DOHH2 (cell line): ENCODE data around the gene OCIAD2.

ENCODE experiments used
- H3F3A ChIP-seq: fragments of 200-600 bp; sonication (generic), shearing (Covaris generic); 2 replicates; pipeline ENCODE4 v1.6.0; 2016; ENCODE audit warnings: antibody characterized with exemption, mild to moderate bottlenecking; ENCODE audit not compliant: control insufficient read depth, insufficient read depth
- H3K27ac ChIP-seq: fragments of 200-600 bp; sonication (generic); 2 replicates; pipeline ENCODE4 v1.5.1; 2014; ENCODE audit warnings: low read depth, mild to moderate bottlenecking, low read length, moderate library complexity
- H3K27me3 ChIP-seq: fragments of 200-600 bp; sonication (generic); 2 replicates; pipeline ENCODE4 v1.6.1; 2014; ENCODE audit warnings: mild to moderate bottlenecking, low read length, mixed read lengths; ENCODE audit not compliant: control insufficient read depth
- H3K36me3 ChIP-seq: fragments of 200-600 bp; sonication (generic); 2 replicates; pipeline ENCODE4 v1.6.1; 2014; ENCODE audit warnings: mild to moderate bottlenecking, low read length, moderate library complexity, mixed read lengths; ENCODE audit not compliant: control insufficient read depth
- H3K4me1 ChIP-seq: fragments of 200-600 bp; sonication (generic); 2 replicates; pipeline ENCODE4 v1.6.1; 2014; ENCODE audit warnings: mild to moderate bottlenecking, low read length, mixed read lengths; ENCODE audit not compliant: control insufficient read depth
- H3K4me2 ChIP-seq: fragments of 200-600 bp; sonication (generic); 2 replicates; pipeline ENCODE4 v1.6.0; 2014; ENCODE audit warnings: mild to moderate bottlenecking, low read length, moderate library complexity
- H3K4me3 ChIP-seq: fragments of 200-600 bp; sonication (generic); 2 replicates; pipeline ENCODE4 v1.5.1; 2014; ENCODE audit warnings: mild to moderate bottlenecking, low read length, mixed read lengths
- H3K79me2 ChIP-seq: fragments of 200-600 bp; sonication (generic); 2 replicates; pipeline ENCODE4 v1.6.1; 2014; ENCODE audit warnings: mild to moderate bottlenecking, low read length, mixed read lengths; ENCODE audit not compliant: control insufficient read depth
- H3K9me2 ChIP-seq: fragments of 200-600 bp; sonication (generic); replicated peaks from 2 replicates; pipeline ENCODE4 v1.6.1; 2014; ENCODE audit warnings: mild to moderate bottlenecking, low read length, mixed read lengths; ENCODE audit not compliant: control insufficient read depth
- H3K9me3 ChIP-seq: fragments of 200-600 bp; sonication (generic); 2 replicates; pipeline ENCODE4 v1.6.1; 2014; ENCODE audit warnings: antibody characterized with exemption, low read length, mixed read lengths; ENCODE audit not compliant: control insufficient read depth, insufficient read depth
- H4K20me1 ChIP-seq: fragments of 200-600 bp; sonication (generic); 2 replicates; pipeline ENCODE4 v1.6.0; 2014; ENCODE audit warnings: low read depth, mild to moderate bottlenecking, antibody characterized with exemption, low read length, moderate library complexity; ENCODE audit not compliant: control insufficient read depth, insufficient read depth
- EZH2phosphoT487 ChIP-seq: fragments of 200-600 bp; sonication (generic); IDR thresholded peaks from 2 replicates; pipeline ENCODE4 v1.6.1; 2017; ENCODE audit warnings: borderline replicate concordance, mild to moderate bottlenecking, antibody characterized with exemption, low read length, moderate library complexity, mixed read lengths
- TF ChIP-seq, protein P1 (sequence below): fragments of 200-600 bp; sonication (generic); IDR thresholded peaks from one replicate; pipeline ENCODE4 v1.5.1; 2014; ENCODE audit warnings: antibody characterized with exemption, mild to moderate bottlenecking, low read depth, low read length; ENCODE audit not compliant: poor library complexity, severe bottlenecking

OCIAD2 gene

GRCh38 chr4:48938831-48939230 is 32.3 kb upstream of the OCIAD2 start:
- no peaks in the 10 kb centered on the region for H3F3A ChIP-seq
- H3K36me3 ChIP-seq, result no peaks in the 10 kb centered on the region
- no peaks in the 10 kb centered on the region for H3K4me1 ChIP-seq
- TF ChIP-seq, protein P1, sequence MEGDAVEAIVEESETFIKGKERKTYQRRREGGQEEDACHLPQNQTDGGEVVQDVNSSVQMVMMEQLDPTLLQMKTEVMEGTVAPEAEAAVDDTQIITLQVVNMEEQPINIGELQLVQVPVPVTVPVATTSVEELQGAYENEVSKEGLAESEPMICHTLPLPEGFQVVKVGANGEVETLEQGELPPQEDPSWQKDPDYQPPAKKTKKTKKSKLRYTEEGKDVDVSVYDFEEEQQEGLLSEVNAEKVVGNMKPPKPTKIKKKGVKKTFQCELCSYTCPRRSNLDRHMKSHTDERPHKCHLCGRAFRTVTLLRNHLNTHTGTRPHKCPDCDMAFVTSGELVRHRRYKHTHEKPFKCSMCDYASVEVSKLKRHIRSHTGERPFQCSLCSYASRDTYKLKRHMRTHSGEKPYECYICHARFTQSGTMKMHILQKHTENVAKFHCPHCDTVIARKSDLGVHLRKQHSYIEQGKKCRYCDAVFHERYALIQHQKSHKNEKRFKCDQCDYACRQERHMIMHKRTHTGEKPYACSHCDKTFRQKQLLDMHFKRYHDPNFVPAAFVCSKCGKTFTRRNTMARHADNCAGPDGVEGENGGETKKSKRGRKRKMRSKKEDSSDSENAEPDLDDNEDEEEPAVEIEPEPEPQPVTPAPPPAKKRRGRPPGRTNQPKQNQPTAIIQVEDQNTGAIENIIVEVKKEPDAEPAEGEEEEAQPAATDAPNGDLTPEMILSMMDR, result no peak
- no peak for TF ChIP-seq EZH2phosphoT487
- no peaks in the 10 kb centered on the region for H3K9me2 ChIP-seq
- H3K9me3 ChIP-seq, result no peaks in the 10 kb centered on the region
- H3K4me3 ChIP-seq, result no peak overlapping the region
- no peaks in the 10 kb centered on the region for H3K79me2 ChIP-seq
- no peak overlapping the region for H3K4me2 ChIP-seq
- H3K27ac ChIP-seq, result no peak overlapping the region
- no peaks in the 10 kb centered on the region for H4K20me1 ChIP-seq
- peaks cover 8% of the 10 kb centered on the region; the same call in 1 of the 2 replicates for H3K27me3 ChIP-seq

DNA sequence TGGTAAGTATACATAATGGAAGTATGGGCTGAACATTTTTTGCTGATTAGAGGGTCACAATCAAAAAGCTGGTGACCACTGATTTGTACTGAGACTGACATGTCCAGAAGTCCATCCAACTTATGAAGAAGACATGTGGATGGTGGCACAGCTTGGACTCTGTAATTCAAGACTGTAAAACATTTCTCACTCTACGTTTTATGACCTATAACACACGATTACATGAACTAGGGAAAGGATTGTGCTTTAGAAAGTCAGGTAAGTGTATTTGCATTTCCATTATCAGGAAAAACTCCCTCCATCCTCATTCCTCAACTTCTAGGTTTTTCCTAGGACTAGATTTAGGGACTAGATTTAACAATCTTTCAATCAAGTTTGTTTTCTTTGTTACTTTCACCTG is 30.5 kb upstream of the OCIAD2 start:
- TF ChIP-seq, protein P1, result no peak
- no peak for TF ChIP-seq EZH2phosphoT487
- no peaks in the 10 kb centered on the region for H3K9me2 ChIP-seq
- H3K27ac ChIP-seq, result no peak overlapping the region
- H3K36me3 ChIP-seq, result no peaks in the 10 kb centered on the region
- H3K4me3 ChIP-seq, result no peak overlapping the region
- no peaks in the 10 kb centered on the region for H3K9me3 ChIP-seq
- peaks cover 8% of the 10 kb centered on the region; the same call in 1 of the 2 replicates for H3K27me3 ChIP-seq
- H3K4me1 ChIP-seq, result no peaks in the 10 kb centered on the region
- H4K20me1 ChIP-seq, result no peaks in the 10 kb centered on the region
- H3F3A ChIP-seq, result no peaks in the 10 kb centered on the region
- H3K79me2 ChIP-seq, result no peaks in the 10 kb centered on the region
- no peak overlapping the region for H3K4me2 ChIP-seq

GRCh38 chr4:48931459-48931858 is 24.9 kb upstream of the OCIAD2 start:
- H3K9me3 ChIP-seq, result no peaks in the 10 kb centered on the region; the same call in 1 of the 2 replicates
- no peaks in the 10 kb centered on the region for H3K9me2 ChIP-seq
- TF ChIP-seq, protein P1, result no peak
- TF ChIP-seq EZH2phosphoT487, result no peak
- no peaks in the 10 kb centered on the region for H3K79me2 ChIP-seq
- no peaks in the 10 kb centered on the region for H3K4me1 ChIP-seq
- H3K27ac ChIP-seq, result no peak overlapping the region
- no peaks in the 10 kb centered on the region for H3F3A ChIP-seq
- H4K20me1 ChIP-seq, result no peaks in the 10 kb centered on the region
- H3K4me2 ChIP-seq, result no peak overlapping the region
- no peaks in the 10 kb centered on the region for H3K27me3 ChIP-seq
- H3K4me3 ChIP-seq, result no peak overlapping the region
- no peaks in the 10 kb centered on the region for H3K36me3 ChIP-seq

DNA sequence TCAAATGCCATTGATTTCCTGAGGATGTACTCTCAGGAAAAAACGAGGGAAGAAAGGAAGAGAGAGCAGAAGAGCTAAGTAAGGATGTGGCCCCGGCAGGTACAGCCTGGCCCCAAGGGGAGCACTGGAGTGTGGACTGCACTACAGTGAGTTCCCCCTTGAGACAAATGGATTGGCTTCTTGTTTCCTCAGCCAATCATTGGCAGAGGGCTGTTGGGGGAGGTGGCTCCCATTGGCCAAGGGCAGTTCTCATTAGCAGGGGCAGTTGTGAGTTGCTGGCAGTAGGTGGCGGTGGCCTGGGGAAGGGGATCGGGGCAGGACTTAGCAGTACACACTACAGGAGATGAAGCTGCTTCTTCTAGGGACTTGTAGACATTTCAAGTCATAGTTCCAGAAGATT is 24.1 kb upstream of the OCIAD2 start:
- H3K9me3 ChIP-seq, result no peaks in the 10 kb centered on the region; the same call in 1 of the 2 replicates
- no peaks in the 10 kb centered on the region for H3K36me3 ChIP-seq
- H3K4me1 ChIP-seq, result no peaks in the 10 kb centered on the region
- H3K4me2 ChIP-seq, result no peak overlapping the region
- H3K9me2 ChIP-seq, result no peaks in the 10 kb centered on the region
- no peaks in the 10 kb centered on the region for H4K20me1 ChIP-seq
- no peaks in the 10 kb centered on the region for H3K27me3 ChIP-seq
- no peak overlapping the region for H3K27ac ChIP-seq
- H3K79me2 ChIP-seq, result no peaks in the 10 kb centered on the region
- no peak overlapping the region for H3K4me3 ChIP-seq
- TF ChIP-seq, protein P1, result no peak
- no peak for TF ChIP-seq EZH2phosphoT487
- H3F3A ChIP-seq, result no peaks in the 10 kb centered on the region
